22Rv1 (cell line): ENCODE measurements around the gene CCDC116.

Source experiments
- CTCF ChIP-seq: fragments of 450-650 bp; IDR thresholded peaks from 2 replicates; pipeline ENCODE4 v1.5.1; 2017; ENCODE audit warnings: mild to moderate bottlenecking
- ZFX ChIP-seq: fragments of 450-650 bp; IDR thresholded peaks from 2 replicates; pipeline ENCODE4 v1.6.1; 2017; ENCODE audit warnings: antibody characterized with exemption, borderline replicate concordance

GRCh38 chr22:21642584-21643448, 10.3 kb downstream of the CCDC116 start:
- TF ChIP-seq CTCF, result peak; percentile 72
- no peak for TF ChIP-seq ZFX
